NCI-H146 treated with DMSO at 0.1 percent for 48 hours (cell line): Measurements from ENCODE around the gene PPP6R1.

ENCODE experiments used
- DNase-seq: peaks from one replicate; lab custom pipeline; 2025; ENCODE audit not compliant: unreplicated experiment; lab: John Stamatoyannopoulos, UW

PPP6R1 gene, protein sequence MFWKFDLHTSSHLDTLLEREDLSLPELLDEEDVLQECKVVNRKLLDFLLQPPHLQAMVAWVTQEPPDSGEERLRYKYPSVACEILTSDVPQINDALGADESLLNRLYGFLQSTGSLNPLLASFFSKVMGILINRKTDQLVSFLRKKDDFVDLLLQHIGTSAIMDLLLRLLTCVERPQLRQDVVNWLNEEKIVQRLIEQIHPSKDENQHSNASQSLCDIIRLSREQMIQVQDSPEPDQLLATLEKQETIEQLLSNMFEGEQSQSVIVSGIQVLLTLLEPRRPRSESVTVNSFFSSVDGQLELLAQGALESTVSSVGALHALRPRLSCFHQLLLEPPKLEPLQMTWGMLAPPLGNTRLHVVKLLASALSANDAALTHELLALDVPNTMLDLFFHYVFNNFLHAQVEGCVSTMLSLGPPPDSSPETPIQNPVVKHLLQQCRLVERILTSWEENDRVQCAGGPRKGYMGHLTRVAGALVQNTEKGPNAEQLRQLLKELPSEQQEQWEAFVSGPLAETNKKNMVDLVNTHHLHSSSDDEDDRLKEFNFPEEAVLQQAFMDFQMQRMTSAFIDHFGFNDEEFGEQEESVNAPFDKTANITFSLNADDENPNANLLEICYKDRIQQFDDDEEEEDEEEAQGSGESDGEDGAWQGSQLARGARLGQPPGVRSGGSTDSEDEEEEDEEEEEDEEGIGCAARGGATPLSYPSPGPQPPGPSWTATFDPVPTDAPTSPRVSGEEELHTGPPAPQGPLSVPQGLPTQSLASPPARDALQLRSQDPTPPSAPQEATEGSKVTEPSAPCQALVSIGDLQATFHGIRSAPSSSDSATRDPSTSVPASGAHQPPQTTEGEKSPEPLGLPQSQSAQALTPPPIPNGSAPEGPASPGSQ

DNA sequence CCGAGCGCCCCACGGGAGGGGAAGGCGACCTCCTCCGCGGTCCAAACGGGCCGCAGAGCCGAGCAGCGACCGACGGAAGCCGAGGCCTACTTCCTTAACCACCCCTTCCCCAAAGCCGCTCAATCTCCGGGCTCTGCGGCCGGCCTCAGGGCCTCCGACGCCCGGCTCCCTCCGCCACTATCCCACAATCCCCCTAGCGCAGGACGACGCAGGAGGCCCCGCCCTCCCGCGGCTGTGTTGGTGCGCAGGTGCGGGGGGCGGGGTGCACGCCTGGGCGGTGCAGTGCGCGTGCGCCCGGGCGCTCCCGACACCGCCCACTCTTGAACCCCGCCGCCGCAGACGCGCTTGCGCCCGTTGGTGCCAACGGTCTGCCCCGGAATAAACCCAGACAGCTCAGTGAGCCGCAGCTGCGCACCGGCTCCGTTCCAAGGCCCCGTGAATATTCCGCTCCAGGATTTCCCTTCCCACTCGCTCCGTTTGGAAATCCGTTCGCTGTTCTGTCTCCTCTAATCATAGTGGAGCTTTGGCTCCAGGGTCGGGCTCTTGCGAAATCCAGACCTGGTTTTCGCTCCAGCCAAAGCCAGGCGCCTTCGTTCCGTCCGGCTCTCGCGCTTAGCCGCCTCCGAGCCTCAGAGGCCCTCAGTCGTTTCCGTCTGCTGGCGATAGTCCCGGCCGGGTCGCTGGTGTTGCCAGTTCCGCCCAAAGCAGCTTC is at the start of gene PPP6R1:
Gene PPP6R1 (minus strand): TSS at position 190 of the 712 bp plus-strand sequence. CDS start 11,914 bp downstream, outside the sequence.
- DNase-seq: peak; percentile 98

DNA sequence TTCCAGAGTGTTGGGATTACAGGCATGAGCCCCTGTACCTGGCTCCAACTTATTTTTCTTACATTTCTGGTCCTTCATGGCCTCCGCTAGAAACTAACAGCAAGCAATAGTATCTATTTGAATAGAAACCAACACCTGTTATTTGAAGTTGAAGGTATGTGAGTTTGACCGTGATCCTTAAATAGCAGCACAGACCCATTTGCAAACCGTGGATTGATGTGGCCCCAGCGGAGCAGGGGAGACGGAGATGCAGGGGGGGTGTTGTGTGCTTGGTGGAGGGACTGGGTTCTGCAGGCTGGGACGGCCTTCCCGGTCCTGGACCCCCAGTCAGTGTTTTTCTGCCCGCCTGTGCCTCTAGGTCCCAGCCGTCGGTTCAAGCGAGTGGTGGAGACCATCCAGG is 49.5 kb upstream of the PPP6R1 start:
- DNase-seq: no peak

DNA sequence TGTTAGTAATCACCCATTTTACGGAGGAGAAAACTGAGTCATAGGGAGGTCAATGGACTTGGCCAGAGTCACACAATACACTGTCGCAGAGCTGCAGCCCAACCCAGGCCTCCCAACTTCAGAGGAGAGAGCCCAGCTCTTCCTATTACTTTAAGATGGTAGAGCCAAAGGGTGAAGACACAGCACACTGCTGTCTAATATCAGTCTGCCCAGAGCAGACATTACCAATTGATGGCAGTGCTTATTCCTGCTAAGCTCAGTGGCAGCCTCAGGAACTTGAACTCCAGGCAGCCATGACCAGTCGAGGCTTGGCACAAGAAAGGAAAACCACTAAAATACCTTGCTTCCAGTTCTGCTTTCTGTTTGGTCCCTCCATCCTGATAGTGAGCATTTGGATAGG is 47.9 kb upstream of the PPP6R1 start:
- no peak for DNase-seq

DNA sequence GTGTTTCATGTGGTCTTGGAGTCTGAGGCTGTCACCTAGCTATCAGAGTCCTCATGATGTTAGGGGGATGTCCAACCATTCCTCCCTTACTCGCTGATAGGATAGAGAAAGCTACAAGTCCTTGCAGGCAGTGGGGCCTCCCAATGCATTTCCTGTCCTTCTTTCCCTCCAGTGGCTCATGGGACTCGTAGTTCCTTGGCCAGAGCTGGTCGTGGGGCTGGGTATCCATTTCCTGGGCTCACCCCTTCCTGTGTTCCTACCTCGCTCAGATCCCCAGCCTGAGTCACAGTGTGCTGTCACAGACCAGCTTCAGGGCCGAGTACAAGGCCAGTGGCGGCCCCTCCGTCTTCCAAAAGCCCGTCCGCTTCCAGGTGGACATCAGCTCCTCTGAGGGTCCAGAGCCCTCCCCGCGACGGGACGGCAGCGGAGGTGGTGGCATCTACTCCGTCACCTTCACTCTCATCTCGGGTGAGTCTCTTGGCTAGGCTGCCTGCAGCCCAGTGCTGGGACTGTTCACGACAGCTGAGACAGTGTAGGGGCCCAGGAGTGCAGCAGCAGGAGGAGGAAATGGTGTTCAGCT is 47.3 kb upstream of the PPP6R1 start:
- DNase-seq: no peak

DNA sequence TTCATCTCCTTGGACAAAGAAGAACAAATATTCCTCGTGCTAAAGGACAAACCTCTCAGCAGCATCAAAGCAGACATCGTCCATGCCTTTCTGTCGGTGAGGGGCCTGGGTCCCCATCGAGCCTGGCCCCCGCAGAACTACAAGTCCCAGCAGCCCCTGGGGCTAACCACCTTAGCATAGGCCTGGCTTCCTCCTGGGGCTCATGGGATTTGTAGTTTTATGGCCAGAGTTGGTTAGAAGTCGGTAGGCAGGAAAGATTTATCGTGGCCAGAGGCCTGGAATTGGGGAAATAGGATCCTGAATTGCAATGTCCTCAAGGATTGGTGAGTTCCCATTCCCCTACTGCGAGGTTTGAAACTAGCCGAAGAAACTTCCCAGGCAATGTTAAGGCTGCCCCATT is 46.7 kb upstream of the PPP6R1 start:
- no peak for DNase-seq

DNA sequence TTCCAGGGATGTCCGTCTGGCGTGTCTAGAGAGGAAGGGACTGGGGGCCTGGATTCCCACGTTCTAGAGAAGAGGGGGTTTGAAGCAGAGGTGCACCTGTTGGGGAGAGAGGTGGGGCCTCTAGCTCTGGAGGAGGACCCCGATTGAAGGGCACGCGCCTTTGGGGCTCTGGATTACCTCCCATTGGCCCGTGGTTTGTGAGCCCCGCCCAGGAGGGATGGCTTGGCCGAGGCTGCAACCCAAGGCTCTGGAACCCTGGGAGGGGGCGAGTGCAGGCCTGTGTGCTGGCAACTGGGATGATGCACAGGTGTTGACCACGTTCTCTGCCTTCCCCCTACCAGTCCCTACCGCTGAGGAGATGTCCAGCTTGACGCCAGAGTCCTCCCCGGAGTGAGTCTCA is 46.2 kb upstream of the PPP6R1 start:
- DNase-seq: no peak

DNA sequence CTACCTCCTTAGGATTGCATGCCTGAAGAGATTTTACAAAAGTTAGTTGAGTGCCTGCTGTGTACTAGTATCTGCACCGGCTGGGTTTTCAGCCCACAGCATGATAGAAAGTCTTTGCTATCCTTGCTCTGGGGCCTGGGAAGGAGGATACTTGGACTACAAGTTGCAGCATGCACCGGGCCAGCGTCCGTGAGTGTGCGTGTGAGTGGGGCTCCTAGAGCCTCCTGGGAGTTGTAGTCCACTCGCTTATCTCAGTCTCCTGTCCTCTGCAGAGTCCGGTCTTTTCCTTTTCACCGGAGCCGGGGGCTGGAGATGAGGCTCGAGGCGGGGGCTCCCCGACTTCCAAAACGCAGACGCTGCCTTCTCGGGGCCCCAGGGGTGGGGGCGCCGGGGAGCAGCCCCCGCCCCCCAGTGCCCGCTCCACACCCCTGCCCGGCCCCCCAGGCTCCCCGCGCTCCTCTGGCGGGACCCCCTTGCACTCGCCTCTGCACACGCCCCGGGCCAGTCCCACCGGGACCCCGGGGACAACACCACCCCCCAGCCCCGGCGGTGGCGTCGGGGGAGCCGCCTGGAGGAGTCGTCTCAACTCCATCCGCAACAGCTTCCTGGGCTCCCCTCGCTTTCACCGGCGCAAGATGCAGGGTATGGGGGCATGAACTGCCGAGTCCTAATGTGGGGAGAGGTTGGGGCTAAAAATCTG is 45.6 kb upstream of the PPP6R1 start:
- no peak for DNase-seq

DNA sequence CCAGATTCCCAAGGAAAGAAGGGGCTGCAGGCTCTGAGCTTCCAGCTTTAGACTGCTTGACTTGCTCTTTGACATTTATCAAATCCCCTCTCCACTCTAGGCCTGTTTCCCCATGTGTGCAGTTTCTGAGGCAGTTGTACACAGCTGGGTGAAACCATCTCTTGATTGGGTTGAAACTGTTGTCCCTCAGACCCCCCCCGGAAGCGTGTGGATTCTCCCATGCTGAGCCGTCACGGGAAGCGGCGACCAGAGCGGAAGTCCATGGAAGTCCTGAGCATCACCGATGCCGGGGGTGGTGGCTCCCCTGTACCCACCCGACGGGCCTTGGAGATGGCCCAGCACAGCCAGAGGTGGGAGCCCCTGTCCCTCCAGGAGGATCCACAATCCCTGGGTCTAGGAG is 44.7 kb upstream of the PPP6R1 start:
- DNase-seq: no peak

DNA sequence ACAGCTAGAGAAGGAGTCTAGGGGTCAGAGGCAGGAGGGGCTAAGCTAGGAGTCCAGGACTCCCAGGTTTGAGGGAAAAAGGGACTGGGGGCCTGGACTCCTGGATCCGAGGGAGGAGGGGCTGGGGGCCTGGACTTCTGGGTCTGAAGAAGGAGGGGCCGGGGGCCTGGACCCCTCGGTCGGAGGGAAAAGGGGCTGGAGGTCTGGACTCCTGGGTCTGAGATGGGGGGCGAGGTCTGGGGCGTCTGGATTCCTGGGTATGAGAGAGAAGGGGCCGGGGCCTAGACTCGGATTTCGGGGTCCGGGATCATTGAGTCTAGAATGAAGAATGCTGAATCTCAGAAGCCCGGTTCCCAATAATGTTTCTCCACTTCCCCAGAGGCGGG is 43.5 kb upstream of the PPP6R1 start:
- DNase-seq: no peak

DNA sequence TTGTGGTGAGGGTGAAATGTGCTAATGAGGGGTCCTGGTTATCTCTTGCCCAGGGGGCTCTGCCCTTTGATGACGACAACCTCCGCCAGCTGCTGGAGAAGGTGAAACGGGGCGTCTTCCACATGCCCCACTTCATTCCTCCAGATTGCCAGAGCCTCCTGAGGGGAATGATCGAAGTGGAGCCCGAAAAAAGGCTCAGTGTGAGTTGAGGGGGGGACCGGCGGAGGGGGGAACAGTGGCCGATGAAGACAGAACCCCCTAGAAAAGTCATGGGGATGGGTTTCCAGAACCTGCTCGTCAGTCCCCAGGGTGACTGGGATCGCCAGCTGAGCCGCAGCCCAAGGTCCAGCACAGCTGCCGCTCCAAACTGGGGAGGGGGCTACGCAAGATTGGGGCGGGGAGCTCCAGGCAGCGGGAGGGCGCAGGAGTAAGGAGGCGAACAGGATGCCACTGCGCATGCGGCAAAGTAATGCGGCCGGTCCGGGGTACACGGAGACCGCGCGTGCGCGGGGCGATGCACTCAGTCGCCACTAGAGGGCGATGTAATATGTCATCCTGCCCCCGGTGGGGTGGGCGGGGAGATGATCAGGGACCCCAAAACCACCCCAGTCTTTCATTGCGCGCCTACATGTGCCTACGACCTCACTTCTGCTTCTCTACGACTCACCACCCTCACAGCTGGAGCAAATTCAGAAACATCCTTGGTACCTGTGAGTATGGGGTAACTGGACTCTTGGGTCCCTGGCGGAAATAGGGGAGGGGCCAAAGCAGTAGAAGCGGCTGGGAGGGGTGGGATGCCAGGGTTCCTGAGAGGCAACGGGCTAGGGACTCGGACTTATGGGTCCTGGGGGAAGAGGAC is 42.9 kb upstream of the PPP6R1 start:
- no peak for DNase-seq

DNA sequence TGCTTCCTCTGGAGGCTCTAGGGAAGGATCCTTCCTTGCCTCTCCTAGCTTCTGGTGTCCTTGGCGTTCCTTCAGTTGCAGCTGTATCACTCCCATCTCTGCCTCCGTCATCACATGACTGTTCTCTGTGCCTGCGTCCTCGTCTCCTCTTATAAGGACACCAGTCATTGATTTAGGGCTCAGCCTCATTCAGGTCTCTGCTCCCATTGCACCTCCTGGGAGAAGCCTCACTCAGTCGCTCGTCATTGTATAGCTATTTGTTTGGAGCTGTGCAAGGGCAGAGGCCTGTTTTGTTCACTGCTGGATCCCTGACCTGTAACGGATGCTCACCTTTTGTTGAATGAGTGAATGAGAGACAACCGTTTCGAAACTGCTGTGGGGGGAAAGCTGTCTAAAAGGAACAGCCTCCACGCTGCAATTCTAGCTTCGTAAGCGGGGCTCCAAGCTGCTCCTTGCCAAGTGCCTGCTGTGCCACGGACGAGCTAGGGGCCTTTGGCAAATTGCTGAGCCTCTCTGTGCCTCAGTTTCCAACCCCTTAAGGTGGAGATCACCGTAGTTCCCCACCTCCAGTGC is 42.2 kb upstream of the PPP6R1 start:
- no peak for DNase-seq

DNA sequence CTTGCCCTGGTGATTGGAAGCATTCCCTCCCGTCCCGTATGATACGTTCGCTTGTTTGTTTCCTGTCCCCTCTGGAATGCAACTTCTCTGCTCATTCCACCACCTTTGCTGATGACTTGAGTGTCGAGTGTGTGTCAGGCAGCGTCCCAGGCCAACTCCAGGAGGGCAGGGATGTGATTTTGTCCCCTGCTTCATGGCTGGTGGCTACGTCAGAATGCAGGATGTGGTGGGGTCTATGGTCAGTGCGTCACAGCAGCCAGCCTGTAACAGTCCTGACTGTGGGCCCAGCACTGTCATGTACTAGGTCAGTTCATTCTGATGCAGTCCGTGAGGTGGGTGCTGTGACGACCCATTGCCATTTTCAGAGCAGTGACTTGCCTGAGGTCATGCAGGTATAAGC is 41.2 kb upstream of the PPP6R1 start:
- DNase-seq: no peak

DNA sequence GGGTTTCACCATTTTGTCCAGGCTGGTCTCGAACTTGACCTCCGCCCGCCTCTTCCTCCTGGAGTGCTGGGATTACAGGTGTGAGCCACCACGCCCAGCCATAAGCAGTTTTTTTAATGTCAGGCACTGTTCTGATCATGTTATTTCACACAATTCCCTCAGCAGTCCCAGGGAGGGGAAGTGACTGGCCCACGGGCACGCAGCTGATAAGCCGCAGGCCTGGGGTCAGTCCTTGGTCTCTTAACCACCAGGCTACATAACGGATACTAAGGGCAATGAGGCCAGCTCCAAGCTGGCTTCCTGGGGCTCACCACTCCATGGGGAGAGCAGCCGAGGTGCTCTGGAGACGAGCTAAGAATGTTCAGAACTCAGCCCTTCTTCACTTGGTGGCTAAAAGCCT is 38.5 kb upstream of the PPP6R1 start:
- DNase-seq: no peak

DNA sequence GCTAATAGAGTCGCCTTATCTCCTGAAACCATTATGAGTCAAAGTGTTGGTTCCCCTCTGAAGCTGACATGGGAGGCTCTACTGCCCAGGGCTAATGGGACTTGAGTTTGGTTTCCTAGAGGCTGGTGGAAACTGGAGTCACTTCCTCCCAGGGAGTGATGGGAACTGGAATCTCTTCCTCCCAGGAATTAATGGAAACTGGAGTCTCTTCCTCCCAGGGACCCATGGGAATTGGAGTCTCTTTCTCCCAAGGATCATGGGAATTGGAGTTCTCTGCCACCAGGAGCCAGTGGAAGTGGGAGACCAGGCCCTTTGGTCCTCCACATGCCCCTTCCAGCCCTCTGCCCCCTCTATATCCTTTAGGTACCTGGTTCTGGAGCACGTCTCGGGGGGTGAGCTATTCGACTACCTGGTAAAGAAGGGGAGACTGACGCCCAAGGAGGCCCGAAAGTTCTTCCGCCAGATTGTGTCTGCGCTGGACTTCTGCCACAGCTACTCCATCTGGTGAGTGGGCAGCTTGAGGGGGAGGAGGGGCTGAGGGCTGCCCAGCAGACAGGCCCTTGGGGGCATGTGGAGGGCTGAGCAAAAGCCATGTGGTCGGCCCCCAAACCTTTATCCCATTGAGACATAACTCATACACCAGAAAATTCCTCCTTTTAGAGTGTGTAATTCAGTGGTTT is 30.4 kb upstream of the PPP6R1 start:
- no peak for DNase-seq

DNA sequence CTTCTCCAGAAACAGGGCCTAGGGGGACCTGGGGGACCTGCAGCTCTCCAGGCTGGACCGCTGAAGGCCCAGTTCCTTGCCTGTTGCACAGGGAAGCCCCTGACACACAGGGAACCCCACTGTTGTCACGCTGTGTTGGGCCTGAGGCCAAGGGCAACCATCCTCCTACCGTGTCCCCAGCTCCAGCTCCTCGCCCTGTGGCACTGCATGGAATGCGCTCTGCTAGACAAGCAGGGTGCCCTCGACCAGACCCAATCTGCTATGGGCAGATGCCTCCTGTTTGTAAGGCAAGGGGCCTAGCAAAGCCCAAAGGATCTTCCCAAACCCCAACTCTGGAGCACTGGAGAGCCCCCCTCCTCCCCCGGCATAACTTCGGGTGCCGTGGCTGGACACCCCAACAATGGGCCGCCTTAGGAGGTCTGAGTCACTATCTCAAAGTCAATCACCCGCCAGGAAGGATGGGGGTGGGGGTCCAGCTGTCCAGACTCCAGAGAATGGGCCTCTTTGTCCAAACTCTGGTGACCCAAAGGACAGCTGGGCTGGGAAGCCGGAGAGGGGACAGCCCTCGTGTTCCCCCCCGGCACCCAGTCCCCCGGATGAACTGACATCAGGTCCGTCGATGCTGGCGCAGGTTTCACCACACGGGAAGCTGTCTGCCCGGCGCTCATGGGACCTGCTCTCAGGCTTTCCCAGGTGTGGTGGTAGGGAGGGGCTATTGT is 28.7 kb upstream of the PPP6R1 start:
- no peak for DNase-seq

DNA sequence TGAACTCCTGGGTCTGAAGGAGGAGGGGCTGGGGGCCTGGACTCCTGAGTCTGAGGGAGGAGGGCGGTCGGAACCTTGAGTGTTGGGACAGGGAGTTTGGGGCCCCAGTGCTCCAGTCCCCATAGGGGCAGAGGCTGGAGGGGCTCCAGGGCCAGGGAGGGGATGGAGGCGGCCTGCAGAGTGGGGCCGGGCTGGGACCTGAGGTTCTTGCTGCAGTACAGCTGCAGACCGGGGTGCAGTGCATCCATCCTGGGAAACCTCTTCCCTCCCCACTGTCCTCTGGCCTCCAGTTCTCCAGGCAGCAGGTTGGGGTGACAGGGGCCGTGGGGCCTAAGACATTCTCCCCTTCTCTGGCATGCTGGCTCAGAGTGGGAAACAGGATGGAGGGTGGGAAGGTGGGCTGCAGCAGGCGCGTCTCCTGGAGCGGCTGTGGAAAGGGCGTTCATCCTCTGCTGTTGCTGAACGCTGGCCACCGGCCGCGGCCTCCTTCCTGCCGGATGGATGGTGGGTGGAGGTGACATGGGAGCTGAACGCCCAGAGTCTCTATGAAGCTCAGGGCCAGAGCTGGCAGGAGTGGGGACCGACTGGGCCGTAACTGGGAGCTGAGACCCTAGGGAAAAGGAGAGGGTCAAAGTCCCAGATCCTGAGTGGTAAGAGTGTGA is 26.5 kb upstream of the PPP6R1 start:
- no peak for DNase-seq

DNA sequence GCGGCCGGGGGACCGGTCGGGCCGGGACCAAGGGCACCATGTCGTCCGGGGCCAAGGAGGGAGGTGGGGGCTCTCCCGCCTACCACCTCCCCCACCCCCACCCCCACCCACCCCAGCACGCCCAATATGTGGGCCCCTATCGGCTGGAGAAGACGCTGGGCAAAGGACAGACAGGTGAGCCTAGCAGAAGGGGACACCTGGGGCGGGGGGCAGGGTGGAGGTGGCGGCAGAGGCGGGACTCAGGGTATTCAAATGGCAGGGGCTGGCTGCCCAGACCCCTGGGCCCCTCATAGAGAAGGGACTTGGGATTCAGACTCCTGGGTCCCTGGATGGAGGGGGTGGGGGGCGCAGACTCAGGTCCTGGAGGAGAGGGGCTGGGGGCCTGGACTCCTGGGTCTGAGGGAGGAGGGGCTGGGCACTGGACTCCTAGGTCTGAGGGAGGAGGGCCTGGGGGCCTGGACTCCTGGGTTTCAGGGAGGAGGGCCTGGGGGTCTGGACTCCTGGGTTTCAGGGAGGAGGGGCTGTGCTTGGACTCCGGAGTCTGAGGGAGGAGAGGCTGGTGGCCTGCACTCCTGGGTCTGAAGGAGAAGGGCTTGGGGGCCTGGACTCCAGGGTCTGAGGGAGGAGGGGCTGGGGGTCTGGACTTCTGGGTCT is 25.7 kb upstream of the PPP6R1 start:
- DNase-seq: peak; percentile 20
